Measurements from ENCODE around the gene CCM2. TPM values are rescaled to one million over a fixed set of nuclear protein-coding genes. Genes with fewer than 3 reads are reported as not detected.

CCM2 gene
- total RNA-seq, 1 donor from 2014 or later = 89.0 TPM

DNA sequence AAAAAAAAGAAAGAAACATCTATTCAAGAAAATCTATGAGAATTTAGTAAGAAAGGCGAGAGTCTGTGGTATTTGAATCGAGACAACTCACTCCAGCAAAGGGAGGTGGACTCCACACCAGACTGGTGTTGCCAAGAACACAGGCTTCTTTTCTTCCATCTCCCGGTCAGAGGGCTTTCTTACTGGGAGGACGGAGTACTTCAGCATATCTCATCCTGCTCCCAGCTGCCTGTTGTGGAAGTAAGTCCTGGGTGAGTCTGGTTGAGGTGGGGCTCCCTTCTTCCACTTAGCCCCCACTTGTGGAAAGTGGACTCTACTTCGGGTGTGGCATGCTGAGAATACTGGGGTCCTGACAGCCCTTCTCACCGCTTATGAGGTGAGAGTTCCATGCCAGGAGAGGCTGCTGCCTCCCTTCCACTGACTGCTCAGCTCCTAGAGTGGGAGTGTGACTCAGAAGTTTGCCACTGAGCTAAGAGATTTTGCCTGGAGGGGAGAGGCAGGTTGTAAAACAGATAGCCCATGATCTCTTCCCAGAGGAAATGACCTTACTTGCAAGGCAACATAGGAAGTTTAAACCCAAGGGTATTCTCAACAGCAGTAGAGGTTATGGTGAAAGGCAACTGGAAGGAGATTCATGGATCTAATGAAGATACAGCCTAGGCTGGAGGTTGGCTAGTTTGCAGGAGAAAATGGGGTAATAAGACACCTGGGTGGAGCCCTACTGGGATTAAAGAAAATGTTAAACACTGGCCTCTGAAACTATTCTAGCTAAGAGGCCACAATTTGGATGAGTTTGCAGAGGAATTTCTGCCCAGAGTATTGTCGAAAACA, 92.3 kb downstream of the CCM2 start:
- POLR2A ChIA-PET = interaction anchor here (0.9 kb wide), 1 partner anchor 93 kb away, joined by 4 read pairs; no protein-coding TSS in a partner anchor
- DNase-seq = no peak
- no peak for ATAC-seq (ENCODE audit: low read depth)
- TF ChIP-seq, protein P1, sequence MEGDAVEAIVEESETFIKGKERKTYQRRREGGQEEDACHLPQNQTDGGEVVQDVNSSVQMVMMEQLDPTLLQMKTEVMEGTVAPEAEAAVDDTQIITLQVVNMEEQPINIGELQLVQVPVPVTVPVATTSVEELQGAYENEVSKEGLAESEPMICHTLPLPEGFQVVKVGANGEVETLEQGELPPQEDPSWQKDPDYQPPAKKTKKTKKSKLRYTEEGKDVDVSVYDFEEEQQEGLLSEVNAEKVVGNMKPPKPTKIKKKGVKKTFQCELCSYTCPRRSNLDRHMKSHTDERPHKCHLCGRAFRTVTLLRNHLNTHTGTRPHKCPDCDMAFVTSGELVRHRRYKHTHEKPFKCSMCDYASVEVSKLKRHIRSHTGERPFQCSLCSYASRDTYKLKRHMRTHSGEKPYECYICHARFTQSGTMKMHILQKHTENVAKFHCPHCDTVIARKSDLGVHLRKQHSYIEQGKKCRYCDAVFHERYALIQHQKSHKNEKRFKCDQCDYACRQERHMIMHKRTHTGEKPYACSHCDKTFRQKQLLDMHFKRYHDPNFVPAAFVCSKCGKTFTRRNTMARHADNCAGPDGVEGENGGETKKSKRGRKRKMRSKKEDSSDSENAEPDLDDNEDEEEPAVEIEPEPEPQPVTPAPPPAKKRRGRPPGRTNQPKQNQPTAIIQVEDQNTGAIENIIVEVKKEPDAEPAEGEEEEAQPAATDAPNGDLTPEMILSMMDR (IDR thresholded peaks at IDR 0.05) = no peak
- intact Hi-C loops (cut with micrococcal nuclease) = no loop called here
- CTCF ChIA-PET = no interaction called here
- Mint-ChIP-seq H3K4me3 (no peak overlapping the region), H3K27me3 (peaks cover 11% of the 10 kb centered on the region), H3K9me3 (peaks cover 10% of the 10 kb centered on the region), H3K4me1 (peaks cover 9% of the 10 kb centered on the region), H3K27ac (no peak overlapping the region), H3K36me3 (ENCODE audit: low read depth) (peaks cover 2% of the 10 kb centered on the region)

DNA sequence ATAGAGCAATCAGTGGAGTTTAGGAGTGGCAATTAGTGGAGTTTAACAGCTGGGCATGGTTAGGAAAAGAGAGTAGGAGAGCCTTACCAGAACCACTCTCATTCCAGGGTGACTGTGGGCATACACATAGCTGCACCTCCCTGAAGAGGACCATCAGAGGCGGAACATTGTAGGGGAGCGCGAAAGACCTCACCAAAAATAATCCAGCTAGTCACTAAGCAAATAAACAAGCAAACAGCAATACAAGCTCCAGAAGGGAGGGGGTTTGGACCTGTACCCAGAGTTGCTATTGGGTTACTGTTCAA, 92.9 kb downstream of the CCM2 start:
- ChIA-PET CTCF (no interaction called here), POLR2A (interaction anchor here (0.7 to 0.9 kb wide), 2 partner anchors 19 to 93 kb away, joined by 3 to 4 read pairs; partner anchors contain the start of gene TBRG4)
- peaks cover 11% of the 10 kb centered on the region for H3K27me3 Mint-ChIP-seq
- no peak overlapping the region for H3K27ac Mint-ChIP-seq
- H3K4me1 Mint-ChIP-seq = peaks cover 9% of the 10 kb centered on the region
- intact Hi-C loops (cut with micrococcal nuclease) = no loop called here
- no peak for DNase-seq
- ATAC-seq (ENCODE audit: low read depth) = no peak
- H3K4me3 Mint-ChIP-seq = no peak overlapping the region
- TF ChIP-seq, protein P1 (IDR thresholded peaks at IDR 0.05) = no peak
- H3K9me3 Mint-ChIP-seq = peaks cover 10% of the 10 kb centered on the region
- peaks cover 7% of the 10 kb centered on the region for H3K36me3 Mint-ChIP-seq (ENCODE audit: low read depth)

DNA sequence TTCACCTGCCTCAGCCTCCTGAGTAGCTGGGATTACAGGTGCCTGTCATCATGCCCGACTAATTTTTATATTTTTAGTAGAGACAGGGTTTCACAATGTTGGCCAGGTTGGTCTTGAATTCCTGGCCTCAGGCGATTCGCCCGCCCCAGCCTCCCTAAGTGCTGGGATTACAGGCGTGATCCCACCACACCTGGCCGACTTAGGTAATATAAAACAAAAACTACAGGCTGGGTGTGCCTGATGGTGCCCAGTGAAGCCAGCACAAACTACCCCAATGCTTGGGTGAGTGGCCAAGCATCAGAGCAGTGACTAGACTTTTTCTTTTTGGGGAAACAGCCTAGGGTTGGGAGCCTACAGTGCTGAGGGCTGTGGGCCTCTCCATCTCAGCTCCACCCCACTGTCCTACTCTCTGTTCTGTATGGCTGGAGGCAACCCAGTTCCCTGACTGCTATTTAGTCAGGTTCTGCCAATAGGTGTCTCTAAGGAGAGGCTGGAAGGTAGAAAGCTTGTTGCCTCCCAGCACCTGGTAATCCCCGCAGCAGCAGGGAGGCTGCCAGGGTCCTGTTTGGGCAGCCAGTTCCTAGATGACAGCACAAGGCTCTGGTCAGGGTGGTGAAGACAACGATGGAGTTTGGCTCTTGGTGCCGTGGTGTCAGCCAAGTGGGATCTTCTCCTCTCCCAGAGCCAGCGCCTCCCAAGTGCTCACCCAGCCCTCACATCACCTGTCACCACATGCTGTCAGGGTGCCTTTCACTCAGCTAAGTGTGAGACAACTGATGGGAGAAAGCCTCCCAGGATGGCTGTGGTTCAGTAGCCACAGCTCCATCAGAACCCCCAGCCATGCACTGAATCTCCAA, 99.2 kb downstream of the CCM2 start:
- ChIA-PET POLR2A (no interaction called here), CTCF (no interaction called here)
- H3K36me3 Mint-ChIP-seq (ENCODE audit: low read depth) = peaks cover 59% of the 10 kb centered on the region

DNA sequence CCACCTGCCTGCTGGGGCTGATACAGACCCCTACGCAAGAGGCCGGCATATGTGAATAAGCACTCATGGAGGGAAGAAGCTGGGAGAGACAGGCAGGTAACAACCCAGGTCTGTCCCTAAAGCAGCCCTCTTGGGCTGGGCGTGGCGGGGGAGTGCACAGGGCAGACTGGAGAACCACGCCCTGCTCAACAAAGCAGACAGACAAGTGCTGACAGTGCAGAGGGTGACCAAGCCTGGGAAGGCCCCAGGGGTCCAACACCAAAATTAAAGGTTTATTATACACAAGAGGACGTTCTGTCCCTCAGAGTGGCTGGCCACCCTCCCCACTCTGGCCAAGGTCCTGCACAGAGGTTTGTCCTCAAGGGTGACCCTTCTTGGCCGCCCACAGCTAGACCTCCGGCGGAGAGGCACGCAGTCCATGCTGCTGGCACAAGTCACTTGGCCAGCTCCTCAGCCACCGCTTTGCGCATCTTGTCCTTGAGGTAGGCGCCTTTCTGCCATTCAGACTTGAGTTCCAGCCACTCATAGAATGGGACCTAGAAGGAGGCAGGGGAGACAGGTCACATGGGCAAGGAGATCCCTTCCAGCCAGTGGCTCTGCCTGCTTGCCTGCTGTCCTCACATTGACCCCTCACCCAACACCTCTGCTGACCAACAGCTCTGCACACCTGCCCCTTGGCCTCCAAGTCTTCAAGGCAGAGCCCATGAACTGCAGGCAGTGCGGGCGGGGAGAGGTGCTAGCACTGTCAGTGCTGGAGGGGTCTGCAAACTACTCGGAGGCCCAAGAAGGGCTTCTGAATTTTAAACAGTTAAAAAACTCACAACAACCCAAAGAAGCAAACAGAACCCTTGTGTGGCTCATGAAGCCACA, 100.1 kb downstream of the CCM2 start:
- Mint-ChIP-seq H3K4me3 (no peak overlapping the region), H3K9me3 (no peaks in the 10 kb centered on the region), H3K27ac (no peak overlapping the region), H3K4me1 (no peaks in the 10 kb centered on the region), H3K36me3 (ENCODE audit: low read depth) (peaks cover 68% of the 10 kb centered on the region), H3K27me3 (no peaks in the 10 kb centered on the region)
- intact Hi-C loops (cut with micrococcal nuclease) = no loop called here
- DNase-seq = no peak
- CTCF ChIA-PET = no interaction called here
- TF ChIP-seq, protein P1 (IDR thresholded peaks at IDR 0.05) = no peak
- no peak for ATAC-seq (ENCODE audit: low read depth)
- POLR2A ChIA-PET = no interaction called here

More for the DNA sequence above, 99.2 kb downstream of the CCM2 start:
- H3K9me3 Mint-ChIP-seq = peaks cover 2% of the 10 kb centered on the region
- H3K27me3 Mint-ChIP-seq = no peaks in the 10 kb centered on the region
- no peaks in the 10 kb centered on the region for H3K4me1 Mint-ChIP-seq
- no peak for ATAC-seq (ENCODE audit: low read depth)
- TF ChIP-seq, protein P1 (IDR thresholded peaks at IDR 0.05) = no peak
- intact Hi-C loops (cut with micrococcal nuclease) = no loop called here
- no peak overlapping the region for H3K27ac Mint-ChIP-seq
- H3K4me3 Mint-ChIP-seq = no peak overlapping the region
- DNase-seq = no peak

Measured in activated B cell treated with CpG ODN at 0.5 μM for 24 hours (primary cell).